Esophagus muscularis mucosa (tissue), 4 donors: Measurements from ENCODE around the gene PCNT. TPM values are rescaled to one million over a fixed set of nuclear protein-coding genes. Genes with fewer than 3 reads are reported as not detected.

Experiments used
- DNase-seq: peaks from one replicate; pipeline ENCODE4 v3.0.0-alpha.2; 2017; ENCODE audit errors: extremely low spot score
- H3K27ac ChIP-seq, 4 donors: fragments of 200-600 bp; sonication (generic); replicated peaks in 1 of 4; 1 replicate in 3 of 4; 2 replicates in 1 of 4; pipeline ENCODE4 v1.5.1; 2016 to 2019; ENCODE audit warnings: mild to moderate bottlenecking in 1 of 4
- H3K27me3 ChIP-seq, 4 donors: fragments of 200-600 bp; sonication (generic); one replicate each; pipeline versions ENCODE4 v1.5.1 to v1.6.0; 2016 to 2019
- H3K36me3 ChIP-seq, 4 donors: fragments of 200-600 bp; sonication (generic); one replicate each; pipeline ENCODE4 v1.5.1; 2016 to 2019
- H3K4me1 ChIP-seq, 4 donors: fragments of 200-600 bp; sonication (generic); one replicate each; pipeline ENCODE4 v1.5.1; 2016 to 2019
- H3K4me3 ChIP-seq, 4 donors: fragments of 200-600 bp; sonication (generic); 1 replicate in 2 of 4; 2 replicates in 2 of 4; pipeline ENCODE4 v1.5.1; 2016 to 2019; ENCODE audit warnings: mild to moderate bottlenecking in 4 of 4, moderate library complexity in 1 of 4
- H3K9me3 ChIP-seq, 4 donors: fragments of 200-600 bp; sonication (generic); 1 replicate in 3 of 4; 2 replicates in 1 of 4; pipeline ENCODE4 v1.5.1; 2016 to 2019
- EP300 ChIP-seq: sonication (generic); formaldehyde crosslinking; IDR thresholded peaks from one replicate; pipeline ENCODE4 v1.6.1; 2017; ENCODE audit warnings: antibody characterized with exemption
- POLR2A ChIP-seq: fragments of 450-650 bp; IDR thresholded peaks from one replicate; pipeline ENCODE4 v1.6.1; 2017; ENCODE audit warnings: antibody characterized with exemption, moderate library complexity, mild to moderate bottlenecking, low read depth
- POLR2AphosphoS5 ChIP-seq, 2 donors: sonication (generic); formaldehyde crosslinking; IDR thresholded peaks; one replicate each; pipeline ENCODE4 v1.6.1; 2017; ENCODE audit warnings: antibody characterized with exemption in 2 of 2
- WGBS: methylation state at CpG from one replicate; pipeline ENCODE4 v1.1.5; 2018; 5-methylcytosine and 5-hydroxymethylcytosine counted together
- intact Hi-C: fragments of 100-400 bp; cut with DNase I; formaldehyde crosslinking; loops from one replicate; pipeline ENCODE4 v1.15.1; 2023
- total RNA-seq, 4 donors: library from RNA; depleted of rRNA; stranded (reverse); fragments of >200 nt; gene quantifications; one replicate each; pipeline versions ENCODE4 v1.1.0 to v1.2.1, GENCODE V29; 2016
- TF ChIP-seq, protein P1 (sequence below), 3 experiments: fragments of 200-600 bp in 2 of 3; fragments of 450-650 bp in 1 of 3; sonication (generic) in 2 of 3; IDR thresholded peaks; one replicate each; pipeline ENCODE4 v1.5.1; 2017 to 2019; ENCODE audit warnings: antibody characterized with exemption in 3 of 3, mild to moderate bottlenecking in 2 of 3, moderate library complexity in 1 of 3

Gene PCNT
- total RNA-seq, 4 donors from 2014 or later: 21.2 to 35.1 (median 24.7) TPM

DNA sequence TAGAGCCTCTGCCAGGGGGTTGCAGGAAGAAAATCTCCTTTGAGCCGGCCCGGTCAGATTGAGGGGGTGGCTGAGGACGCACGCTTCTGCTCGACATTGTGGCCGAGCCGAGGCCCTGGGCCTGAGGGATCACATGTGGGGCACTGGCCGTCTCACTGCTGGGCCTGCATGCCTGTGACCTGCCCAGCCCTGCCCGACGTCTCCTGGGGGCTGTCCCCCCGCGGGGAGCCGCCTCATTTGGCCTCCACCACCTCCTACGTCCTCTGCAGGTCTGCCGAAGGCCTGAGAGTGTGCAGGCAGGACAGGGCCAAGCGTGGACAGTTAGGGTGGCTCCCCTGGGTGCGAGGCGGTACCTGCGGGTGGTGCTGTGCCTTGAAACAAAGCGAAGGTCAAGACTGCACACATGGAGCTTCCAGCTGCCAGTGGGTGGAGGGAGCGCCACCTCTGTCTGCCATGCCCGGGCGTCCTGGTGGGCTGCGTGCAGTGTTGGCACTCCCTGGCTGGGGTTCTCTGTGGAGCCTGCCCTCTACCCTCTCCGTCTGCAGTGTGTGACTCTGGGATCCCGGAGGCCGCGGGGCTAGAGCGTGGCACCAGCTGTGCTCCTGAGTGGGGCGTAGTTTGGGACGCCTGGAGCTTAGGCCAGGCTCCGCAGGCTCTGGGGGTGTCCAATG is 51.7 kb downstream of the PCNT start:
- DNase-seq: no peak
- no peak overlapping the region for H3K4me3 ChIP-seq
- WGBS: 88% methylated on average over 15 of the region's 32 CpGs
- no peaks in the 10 kb centered on the region for H3K9me3 ChIP-seq
- H3K36me3 ChIP-seq: peaks cover 0 to 39% (median 13%) of the 10 kb centered on the region in 4 donors
- H3K27ac ChIP-seq: no peak overlapping the region
- H3K4me1 ChIP-seq: peaks cover 0 to 2% (median 0%) of the 10 kb centered on the region in 4 donors
- intact Hi-C loops: no loop called here
- H3K27me3 ChIP-seq: no peaks in the 10 kb centered on the region
- TF ChIP-seq POLR2A (peak; percentile 6), EP300 (no peak)

DNA sequence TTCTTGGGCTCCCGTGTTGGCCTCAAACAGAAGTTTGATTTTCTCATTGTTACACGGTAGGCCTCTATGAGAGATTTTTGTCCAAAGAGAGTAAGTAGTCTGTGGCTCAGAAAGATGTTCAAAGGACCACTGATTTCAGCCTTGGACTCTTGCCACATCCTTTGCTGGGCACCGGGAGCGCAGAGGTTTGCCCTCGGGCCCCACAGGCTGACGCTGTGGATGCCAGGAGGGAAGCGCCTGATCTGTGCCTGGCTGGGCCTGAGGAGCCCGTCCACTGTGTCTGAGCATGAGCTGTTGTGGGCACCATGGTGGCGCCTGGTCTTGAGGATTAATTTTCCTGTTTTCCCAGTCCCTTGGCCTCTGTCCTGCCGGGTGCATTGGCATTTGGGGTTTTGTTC is 52.3 kb downstream of the PCNT start:
- DNase-seq: no peak
- Histone ChIP-seq H3K27me3 (no peaks in the 10 kb centered on the region), H3K27ac (no peak overlapping the region), H3K4me3 (no peak overlapping the region), H3K4me1 (peaks cover 0 to 2% (median 0%) of the 10 kb centered on the region in 4 donors), H3K36me3 (peaks cover 0 to 39% (median 13%) of the 10 kb centered on the region in 4 donors), H3K9me3 (no peaks in the 10 kb centered on the region)
- intact Hi-C loops: no loop called here
- TF ChIP-seq POLR2AphosphoS5 (IDR thresholded peaks at IDR 0.05): no peak
- TF ChIP-seq, protein P1, sequence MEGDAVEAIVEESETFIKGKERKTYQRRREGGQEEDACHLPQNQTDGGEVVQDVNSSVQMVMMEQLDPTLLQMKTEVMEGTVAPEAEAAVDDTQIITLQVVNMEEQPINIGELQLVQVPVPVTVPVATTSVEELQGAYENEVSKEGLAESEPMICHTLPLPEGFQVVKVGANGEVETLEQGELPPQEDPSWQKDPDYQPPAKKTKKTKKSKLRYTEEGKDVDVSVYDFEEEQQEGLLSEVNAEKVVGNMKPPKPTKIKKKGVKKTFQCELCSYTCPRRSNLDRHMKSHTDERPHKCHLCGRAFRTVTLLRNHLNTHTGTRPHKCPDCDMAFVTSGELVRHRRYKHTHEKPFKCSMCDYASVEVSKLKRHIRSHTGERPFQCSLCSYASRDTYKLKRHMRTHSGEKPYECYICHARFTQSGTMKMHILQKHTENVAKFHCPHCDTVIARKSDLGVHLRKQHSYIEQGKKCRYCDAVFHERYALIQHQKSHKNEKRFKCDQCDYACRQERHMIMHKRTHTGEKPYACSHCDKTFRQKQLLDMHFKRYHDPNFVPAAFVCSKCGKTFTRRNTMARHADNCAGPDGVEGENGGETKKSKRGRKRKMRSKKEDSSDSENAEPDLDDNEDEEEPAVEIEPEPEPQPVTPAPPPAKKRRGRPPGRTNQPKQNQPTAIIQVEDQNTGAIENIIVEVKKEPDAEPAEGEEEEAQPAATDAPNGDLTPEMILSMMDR (IDR thresholded peaks at IDR 0.05): no peak
- no peak for TF ChIP-seq EP300
- TF ChIP-seq POLR2A: no peak
- WGBS: 98% methylated on average over 9 of the region's 10 CpGs

DNA sequence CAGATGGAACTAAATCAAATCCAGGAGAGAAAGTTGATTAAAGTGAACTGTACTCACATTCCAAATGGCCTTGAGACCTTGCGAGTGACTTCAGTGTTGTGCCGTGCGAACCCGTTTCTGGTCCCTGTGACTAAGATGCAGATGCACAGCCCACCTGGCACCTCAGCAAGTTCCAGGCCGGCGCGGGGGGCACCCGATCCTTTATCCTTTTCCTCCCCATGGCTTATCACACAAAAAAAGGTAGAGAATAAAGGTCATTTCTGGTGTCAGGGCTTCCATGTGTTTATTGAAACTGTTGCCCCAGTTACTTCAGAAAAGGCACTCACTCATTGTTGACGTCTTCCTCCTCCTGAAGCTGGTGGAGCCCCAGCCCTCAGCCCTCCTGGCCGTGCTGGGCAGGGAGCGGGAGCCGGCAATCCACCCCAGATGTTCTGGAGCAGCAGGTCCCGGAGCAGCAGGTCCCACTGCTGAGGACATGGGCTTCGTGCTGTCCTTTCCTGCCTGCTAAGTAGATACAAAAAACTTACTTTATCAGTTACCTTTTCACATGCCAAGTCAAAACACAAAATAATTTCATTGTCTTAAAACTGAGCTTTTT is 53.0 kb downstream of the PCNT start:
- H3K4me1 ChIP-seq: peaks cover 0 to 2% (median 0%) of the 10 kb centered on the region in 4 donors
- no peak for TF ChIP-seq POLR2AphosphoS5 (IDR thresholded peaks at IDR 0.05)
- TF ChIP-seq, protein P1 (IDR thresholded peaks at IDR 0.05): no peak
- TF ChIP-seq EP300: no peak
- TF ChIP-seq POLR2A: no peak
- DNase-seq: no peak
- H3K36me3 ChIP-seq: peaks cover 0 to 38% (median 15%) of the 10 kb centered on the region in 4 donors
- no peaks in the 10 kb centered on the region for H3K9me3 ChIP-seq
- H3K4me3 ChIP-seq: no peak overlapping the region
- WGBS: 89% methylated on average over 11 of the region's 14 CpGs
- no peak overlapping the region for H3K27ac ChIP-seq
- intact Hi-C loops: no loop called here
- no peaks in the 10 kb centered on the region for H3K27me3 ChIP-seq

DNA sequence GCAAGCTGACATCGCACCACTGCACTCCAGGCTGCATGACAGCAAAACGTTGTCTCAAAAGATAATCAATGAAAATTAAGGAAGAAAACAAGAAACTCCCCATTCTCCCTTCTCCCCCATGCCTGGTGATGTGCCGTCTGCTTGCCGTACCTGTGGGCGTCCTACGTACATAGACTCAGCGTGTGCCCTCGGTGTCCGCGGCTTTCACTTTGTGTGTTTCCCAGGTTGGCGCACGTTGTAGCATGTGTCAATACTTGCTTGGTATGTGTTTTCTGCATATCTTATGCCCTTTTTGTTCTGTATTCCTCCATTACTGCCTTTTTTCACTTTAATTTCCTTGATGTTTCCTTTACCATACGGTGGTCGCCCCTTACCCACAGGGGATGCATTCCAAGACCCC is 53.8 kb downstream of the PCNT start:
- H3K9me3 ChIP-seq: no peaks in the 10 kb centered on the region
- TF ChIP-seq, protein P1 (IDR thresholded peaks at IDR 0.05): no peak
- TF ChIP-seq POLR2A (no peak), POLR2AphosphoS5 (IDR thresholded peaks at IDR 0.05) (no peak), EP300 (no peak)
- peaks cover 0 to 2% (median 0%) of the 10 kb centered on the region in 4 donors for H3K4me1 ChIP-seq
- H3K4me3 ChIP-seq: no peak overlapping the region
- H3K36me3 ChIP-seq: peaks cover 0 to 35% (median 16%) of the 10 kb centered on the region in 4 donors
- H3K27me3 ChIP-seq: no peaks in the 10 kb centered on the region
- DNase-seq: no peak
- no peak overlapping the region for H3K27ac ChIP-seq
- 94% methylated on average over 14 of the region's 14 CpGs for WGBS
- intact Hi-C loops: no loop called here

DNA sequence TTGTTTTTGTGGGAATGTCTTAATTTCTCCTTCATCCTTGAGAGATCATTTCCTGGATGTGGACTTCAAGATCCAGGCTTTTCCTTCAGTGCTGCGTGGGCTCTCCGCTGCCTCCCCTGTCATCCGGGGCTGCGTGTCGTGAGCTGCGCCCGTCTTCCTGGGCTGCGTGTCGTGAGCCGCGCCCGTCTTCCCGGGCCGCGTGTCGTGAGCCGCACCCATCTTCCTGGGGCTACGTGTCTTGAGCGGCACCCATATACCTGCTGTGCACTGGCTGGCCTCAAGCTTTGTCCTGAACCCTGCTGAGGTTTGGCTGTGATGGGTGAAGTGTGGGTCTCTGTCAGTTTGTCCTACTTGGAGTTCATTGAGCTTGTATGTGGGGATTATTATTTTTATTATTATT is 55.1 kb downstream of the PCNT start:
- peaks cover 0 to 2% (median 0%) of the 10 kb centered on the region in 4 donors for H3K4me1 ChIP-seq
- DNase-seq: no peak
- 98% methylated on average over 19 of the region's 19 CpGs for WGBS

More for the DNA sequence above, 55.1 kb downstream of the PCNT start:
- Histone ChIP-seq H3K4me3 (no peak overlapping the region), H3K27ac (no peak overlapping the region), H3K36me3 (peaks cover 0 to 31% (median 18%) of the 10 kb centered on the region in 4 donors), H3K27me3 (no peaks in the 10 kb centered on the region), H3K9me3 (no peaks in the 10 kb centered on the region)
- no peak for TF ChIP-seq POLR2AphosphoS5 (IDR thresholded peaks at IDR 0.05)
- TF ChIP-seq, protein P1 (IDR thresholded peaks at IDR 0.05): no peak
- no peak for TF ChIP-seq EP300
- no peak for TF ChIP-seq POLR2A
- intact Hi-C loops: no loop called here
